ENCODE results near the gene GJC1.

- TF ChIP-seq CTCF (IDR thresholded peaks at IDR 0.05; ENCODE audit: borderline replicate concordance, extremely low read depth, low read length, poor library complexity, severe bottlenecking) = no peak
- TF ChIP-seq EZH2 (IDR thresholded peaks at IDR 0.05; ENCODE audit: borderline replicate concordance, low read depth, low read length, severe bottlenecking) = no peak
These were observed 25.6 kb downstream of the GJC1 start for GRCh38 chr17:44804302-44805089.

All from DND-41 (cell line).